H9 (cell line): ENCODE measurements around the gene KDM3A. TPM values are rescaled to one million over a fixed set of nuclear protein-coding genes. Genes with fewer than 3 reads are reported as not detected.

Experiments used
- DNase-seq: peaks from one replicate; pipeline ENCODE4 v3.0.0-alpha.2; 2017
- H2AFZ ChIP-seq: one replicate; pipeline ENCODE4 v1.6.1; 2013; ENCODE audit warnings: mild to moderate bottlenecking, low read length, control low read depth, moderate library complexity
- H2AK5ac ChIP-seq: 2 replicates; pipeline ENCODE4 v1.6.1; 2013; ENCODE audit warnings: low read length, control low read depth, mixed read lengths; ENCODE audit not compliant: insufficient read length
- H2BK120ac ChIP-seq: one replicate; pipeline ENCODE4 v1.6.1; 2013; ENCODE audit warnings: low read depth, mild to moderate bottlenecking, low read length, control low read depth, inconsistent platforms; ENCODE audit not compliant: poor library complexity, severe bottlenecking
- H2BK12ac ChIP-seq: 2 replicates; pipeline ENCODE4 v1.6.1; 2013; ENCODE audit warnings: low read length, control low read depth, mixed read lengths, low read depth; ENCODE audit not compliant: insufficient read length
- H2BK15ac ChIP-seq: 2 replicates; pipeline ENCODE4 v1.6.1; 2013; ENCODE audit warnings: low read depth, low read length, control low read depth
- H2BK20ac ChIP-seq: one replicate; pipeline ENCODE4 v1.6.1; 2013; ENCODE audit warnings: low read depth, mild to moderate bottlenecking, low read length, control low read depth, inconsistent platforms; ENCODE audit not compliant: poor library complexity, severe bottlenecking
- H2BK5ac ChIP-seq: 2 replicates; pipeline ENCODE4 v1.6.1; 2013; ENCODE audit warnings: low read length, control low read depth, mixed read lengths; ENCODE audit not compliant: insufficient read length
- H3K14ac ChIP-seq: 2 replicates; pipeline ENCODE4 v1.6.1; 2013; ENCODE audit warnings: low read length, control low read depth; ENCODE audit not compliant: insufficient read depth
- H3K18ac ChIP-seq: 2 replicates; pipeline ENCODE4 v1.6.1; 2013; ENCODE audit warnings: low read depth, mild to moderate bottlenecking, mixed read lengths, low read length, control low read depth; ENCODE audit not compliant: insufficient read length
- H3K23ac ChIP-seq: 2 replicates; pipeline ENCODE4 v1.6.1; 2013; ENCODE audit warnings: low read length, control low read depth, mixed read lengths, low read depth; ENCODE audit not compliant: insufficient read length
- H3K23me2 ChIP-seq: 2 replicates; pipeline ENCODE4 v1.6.1; 2013; ENCODE audit warnings: low read depth, mild to moderate bottlenecking, mixed read lengths, low read length, control low read depth; ENCODE audit not compliant: insufficient read length, poor library complexity, severe bottlenecking
- H3K27ac ChIP-seq: 2 replicates; pipeline ENCODE4 v1.5.1; 2013; ENCODE audit warnings: low read length, control low read depth, mixed read lengths, low read depth; ENCODE audit not compliant: insufficient read length
- H3K27me3 ChIP-seq: 2 replicates; pipeline ENCODE4 v1.6.1; 2013; ENCODE audit warnings: low read length, control low read depth, inconsistent platforms; ENCODE audit not compliant: insufficient read depth
- H3K4ac ChIP-seq: 2 replicates; pipeline ENCODE4 v1.6.1; 2013; ENCODE audit warnings: low read depth, mild to moderate bottlenecking, control low read depth, inconsistent platforms, low read length, moderate library complexity
- H3K4me1 ChIP-seq: 2 replicates; pipeline ENCODE4 v1.6.1; 2013; ENCODE audit warnings: low read length, control low read depth, inconsistent platforms; ENCODE audit not compliant: insufficient read depth
- H3K4me2 ChIP-seq: 2 replicates; pipeline ENCODE4 v1.6.1; 2013; ENCODE audit warnings: low read length, control low read depth, mixed read lengths; ENCODE audit not compliant: insufficient read length, insufficient read depth
- H3K56ac ChIP-seq: 2 replicates; pipeline ENCODE4 v1.6.1; 2013; ENCODE audit warnings: low read depth, mild to moderate bottlenecking, mixed read lengths, low read length, control low read depth; ENCODE audit not compliant: insufficient read length
- H3K79me1 ChIP-seq: 2 replicates; pipeline ENCODE4 v1.6.1; 2013; ENCODE audit warnings: low read depth, mild to moderate bottlenecking, moderate library complexity, low read length, control low read depth, inconsistent platforms; ENCODE audit not compliant: insufficient read depth, poor library complexity, severe bottlenecking
- H3K79me2 ChIP-seq: 2 replicates; pipeline ENCODE4 v1.6.1; 2013; ENCODE audit warnings: low read length, control low read depth, inconsistent platforms; ENCODE audit not compliant: insufficient read depth
- H3K9ac ChIP-seq: 2 replicates; pipeline ENCODE4 v1.6.1; 2013; ENCODE audit warnings: low read length, control low read depth, mixed read lengths; ENCODE audit not compliant: insufficient read length; ENCODE audit errors: extremely low read depth
- H3K9me3 ChIP-seq: one replicate; pipeline ENCODE4 v1.6.1; 2013; ENCODE audit warnings: low read depth, low read length, inconsistent platforms; ENCODE audit not compliant: control insufficient read depth
- H3T11ph ChIP-seq: one replicate; pipeline ENCODE4 v1.6.1; 2013; ENCODE audit warnings: mild to moderate bottlenecking, low read length, control low read depth, inconsistent platforms
- H4K20me1 ChIP-seq: one replicate; pipeline ENCODE4 v1.6.1; 2013; ENCODE audit not compliant: control insufficient read depth, insufficient read length, insufficient read depth
- H4K5ac ChIP-seq: 2 replicates; pipeline ENCODE4 v1.6.1; 2013; ENCODE audit warnings: low read depth, mild to moderate bottlenecking, mixed read lengths, low read length, control low read depth; ENCODE audit not compliant: insufficient read length
- H4K8ac ChIP-seq: replicated peaks from 2 replicates; pipeline ENCODE4 v1.6.1; 2013; ENCODE audit warnings: low read length, control low read depth, mixed read lengths, low read depth; ENCODE audit not compliant: insufficient read length
- H4K91ac ChIP-seq: 2 replicates; pipeline ENCODE4 v1.6.1; 2013; ENCODE audit warnings: low read depth, mild to moderate bottlenecking, moderate library complexity, mixed read lengths, low read length, control low read depth; ENCODE audit not compliant: insufficient read length
- H3K27ac Mint-ChIP-seq, 3 experiments: 2 replicates in 2 of 3; 3 replicates in 1 of 3; pipeline ENCODE4 v1.8.0; 2020 to 2021; ENCODE audit warnings: mixed read lengths in 3 of 3, mild to moderate bottlenecking in 1 of 3, moderate library complexity in 1 of 3
- H3K27me3 Mint-ChIP-seq: 2 replicates; pipeline ENCODE4 v1.8.0; 2021; ENCODE audit warnings: low read depth, mild to moderate bottlenecking, moderate library complexity, mixed read lengths
- H3K36me3 Mint-ChIP-seq, 3 experiments: 2 replicates in 2 of 3; 3 replicates in 1 of 3; pipeline ENCODE4 v1.8.0; 2020 to 2021; ENCODE audit warnings: low read depth in 3 of 3, mixed read lengths in 3 of 3; ENCODE audit not compliant: insufficient read depth in 1 of 3
- H3K4me1 Mint-ChIP-seq, 2 experiments: 2 replicates each; pipeline ENCODE4 v1.8.0; 2020; ENCODE audit warnings: mixed read lengths in 2 of 2
- H3K4me3 Mint-ChIP-seq, 2 experiments: 2 replicates in 1 of 2; 3 replicates in 1 of 2; pipeline ENCODE4 v1.8.0; 2020 to 2021; ENCODE audit warnings: mild to moderate bottlenecking in 2 of 2, mixed read lengths in 2 of 2, moderate library complexity in 1 of 2
- H3K9me3 Mint-ChIP-seq, 2 experiments: 2 replicates in 1 of 2; 3 replicates in 1 of 2; pipeline ENCODE4 v1.8.0; 2020; ENCODE audit warnings: mild to moderate bottlenecking in 2 of 2, mixed read lengths in 2 of 2, moderate library complexity in 1 of 2
- WGBS: extraction: QIAGEN DNeasy Blood & Tissue Kit; methylation state at CpG from one replicate; pipeline ENCODE4 v1.1.7; 2013; ENCODE audit warnings: missing lambda C conversion rate, low lambda C conversion rate, mixed read lengths; ENCODE audit not compliant: insufficient read length; ENCODE audit errors: extremely low coverage; 5-methylcytosine and 5-hydroxymethylcytosine counted together
- total RNA-seq: library from RNA; stranded (reverse); gene quantifications from 2 replicates; pipeline ENCODE4 v1.2.1, GENCODE V29; 2021
- TF ChIP-seq, protein P1 (sequence below): fragments of 200-600 bp; sonication (generic); conservative IDR thresholded peaks from 3 replicates; pipeline ENCODE4 v1.8.0; 2021; ENCODE audit warnings: antibody characterized with exemption, mild to moderate bottlenecking

Gene KDM3A
- total RNA-seq, 1 experiment from 2014 or later, result 28.1 TPM

DNA sequence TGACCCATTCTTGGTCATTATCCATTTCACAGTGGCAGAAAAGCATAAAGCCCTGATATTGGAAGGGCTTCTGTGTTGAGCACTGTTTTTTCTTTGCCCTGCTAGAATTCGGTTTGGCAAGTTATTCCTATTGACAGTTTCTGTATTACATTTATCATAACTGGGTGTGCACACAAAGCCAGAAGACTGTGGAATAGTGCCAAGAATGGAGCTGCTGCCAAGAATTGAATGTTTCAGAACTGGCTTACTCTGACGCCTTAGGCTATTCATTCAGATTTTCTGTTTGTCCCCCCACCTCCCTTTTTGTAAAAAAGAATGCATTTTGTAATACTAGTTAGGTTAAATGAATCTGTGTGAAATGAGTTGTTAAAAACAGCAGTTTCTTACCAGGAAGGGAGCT lies 12.7 kb downstream of the KDM3A start:
- H2BK12ac ChIP-seq, result no peak overlapping the region
- peaks cover 25 to 79% (median 74%) of the 10 kb centered on the region in 3 experiments; a peak in 6 of 7 replicates for H3K36me3 Mint-ChIP-seq
- H4K20me1 ChIP-seq, result no peaks in the 10 kb centered on the region
- no peak overlapping the region for H3K4ac ChIP-seq
- no peak overlapping the region for H4K8ac ChIP-seq
- H3K79me1 ChIP-seq, result peaks cover 3% of the 10 kb centered on the region
- H3K14ac ChIP-seq, result no peak overlapping the region
- peaks cover 10 to 12% of the 10 kb centered on the region in 2 experiments for H3K4me1 Mint-ChIP-seq
- no peak overlapping the region for H3K9ac ChIP-seq
- H3K4me2 ChIP-seq, result no peak overlapping the region
- no peaks in the 10 kb centered on the region; a peak in 1 of 5 replicates for H3K9me3 Mint-ChIP-seq
- H3K23ac ChIP-seq, result no peak overlapping the region
- H3K18ac ChIP-seq, result no peak overlapping the region
- peaks cover 4% of the 10 kb centered on the region; the same call in 1 of the 2 replicates for H3K4me1 ChIP-seq
- no peak overlapping the region for H3K4me3 Mint-ChIP-seq
- H3K27me3 ChIP-seq, result no peaks in the 10 kb centered on the region
- H2AK5ac ChIP-seq, result no peak overlapping the region
- no peak overlapping the region for H3K27ac ChIP-seq
- H3K27ac Mint-ChIP-seq, result no peak overlapping the region
- no peak overlapping the region for H3K56ac ChIP-seq
- H3K9me3 ChIP-seq, result no peaks in the 10 kb centered on the region
- H3K79me2 ChIP-seq, result no peaks in the 10 kb centered on the region
- no peak overlapping the region for H2BK120ac ChIP-seq
- TF ChIP-seq, protein P1, sequence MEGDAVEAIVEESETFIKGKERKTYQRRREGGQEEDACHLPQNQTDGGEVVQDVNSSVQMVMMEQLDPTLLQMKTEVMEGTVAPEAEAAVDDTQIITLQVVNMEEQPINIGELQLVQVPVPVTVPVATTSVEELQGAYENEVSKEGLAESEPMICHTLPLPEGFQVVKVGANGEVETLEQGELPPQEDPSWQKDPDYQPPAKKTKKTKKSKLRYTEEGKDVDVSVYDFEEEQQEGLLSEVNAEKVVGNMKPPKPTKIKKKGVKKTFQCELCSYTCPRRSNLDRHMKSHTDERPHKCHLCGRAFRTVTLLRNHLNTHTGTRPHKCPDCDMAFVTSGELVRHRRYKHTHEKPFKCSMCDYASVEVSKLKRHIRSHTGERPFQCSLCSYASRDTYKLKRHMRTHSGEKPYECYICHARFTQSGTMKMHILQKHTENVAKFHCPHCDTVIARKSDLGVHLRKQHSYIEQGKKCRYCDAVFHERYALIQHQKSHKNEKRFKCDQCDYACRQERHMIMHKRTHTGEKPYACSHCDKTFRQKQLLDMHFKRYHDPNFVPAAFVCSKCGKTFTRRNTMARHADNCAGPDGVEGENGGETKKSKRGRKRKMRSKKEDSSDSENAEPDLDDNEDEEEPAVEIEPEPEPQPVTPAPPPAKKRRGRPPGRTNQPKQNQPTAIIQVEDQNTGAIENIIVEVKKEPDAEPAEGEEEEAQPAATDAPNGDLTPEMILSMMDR, result no peak
- no peak overlapping the region for H4K91ac ChIP-seq
- no peak overlapping the region for H2BK5ac ChIP-seq
- WGBS, result no CpG with 5 or more reads among the region's 2 CpGs
- DNase-seq, result no peak
- no peak overlapping the region for H4K5ac ChIP-seq
- no peak overlapping the region for H3T11ph ChIP-seq
- H3K27me3 Mint-ChIP-seq, result no peaks in the 10 kb centered on the region
- no peak overlapping the region for H2BK20ac ChIP-seq
- H3K23me2 ChIP-seq, result no peaks in the 10 kb centered on the region
- H2BK15ac ChIP-seq, result no peak overlapping the region
- no peak overlapping the region for H2AFZ ChIP-seq
